GM13977 (cell line): ENCODE results near the gene C12orf42.

ENCODE experiments used
- DNase-seq: peaks from one replicate; pipeline ENCODE4 v3.0.0; 2012; ENCODE audit warnings: low spot score
- CTCF ChIP-seq: IDR thresholded peaks from 2 replicates; pipeline ENCODE4 v1.5.1; 2012; ENCODE audit warnings: mild to moderate bottlenecking, control low read depth; ENCODE audit not compliant: insufficient read depth; ENCODE audit errors: extremely low read depth, missing control alignments
- in situ Hi-C: fragments of 300-500 bp; cut with MboI; formaldehyde crosslinking; loops from one replicate; pipeline ENCODE4 v1.12.0; 2022; ENCODE audit warnings: low sequenced_read_pairs, low pct_unique_long_range_greater_than_20kb, mixed read lengths, inconsistent platforms; ENCODE audit not compliant: unreplicated experiment

Gene C12orf42

GRCh38 chr12:103524238-103524875 is 28.6 kb upstream of the C12orf42 start:
- no peak for TF ChIP-seq CTCF
- in situ Hi-C loops = loop anchor here (25.0 kb wide), 1 partner anchor 187 kb away; no protein-coding TSS in a partner anchor
- DNase-seq = no peak

DNA sequence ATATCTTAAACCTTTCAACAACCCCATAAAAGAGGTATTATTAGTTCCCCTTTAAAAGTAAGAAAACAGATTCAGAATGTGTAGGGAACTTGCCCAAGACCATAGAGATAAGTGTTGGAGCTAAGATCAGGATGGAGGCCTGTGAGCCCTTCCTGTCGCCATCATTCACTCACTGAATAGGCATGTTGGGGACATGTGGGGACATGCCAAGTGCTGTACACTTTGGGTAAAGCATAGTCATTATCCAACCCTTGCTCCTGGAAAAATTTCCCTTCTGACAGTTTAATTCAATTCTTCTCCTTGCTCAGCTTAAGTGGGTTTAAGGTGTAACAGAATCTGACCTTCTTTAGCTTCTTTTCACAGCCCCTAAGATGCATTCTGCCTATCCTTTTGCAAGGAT is 28.0 kb upstream of the C12orf42 start:
- in situ Hi-C loops = loop anchor here (25.0 kb wide), 1 partner anchor 186 kb away; no protein-coding TSS in a partner anchor
- TF ChIP-seq CTCF = no peak
- DNase-seq = no peak

GRCh38 chr12:103520686-103521215 is 25.0 kb upstream of the C12orf42 start:
- in situ Hi-C loops = loop anchor here (25.0 kb wide), 1 partner anchor 183 kb away; no protein-coding TSS in a partner anchor
- no peak for TF ChIP-seq CTCF
- no peak for DNase-seq

- no peak for TF ChIP-seq CTCF
- in situ Hi-C loops = loop anchor here (25.0 kb wide), 1 partner anchor 182 kb away; no protein-coding TSS in a partner anchor
- no peak for DNase-seq
Measured at GRCh38 chr12:103519632-103520031, 23.9 kb upstream of the C12orf42 start.

DNA sequence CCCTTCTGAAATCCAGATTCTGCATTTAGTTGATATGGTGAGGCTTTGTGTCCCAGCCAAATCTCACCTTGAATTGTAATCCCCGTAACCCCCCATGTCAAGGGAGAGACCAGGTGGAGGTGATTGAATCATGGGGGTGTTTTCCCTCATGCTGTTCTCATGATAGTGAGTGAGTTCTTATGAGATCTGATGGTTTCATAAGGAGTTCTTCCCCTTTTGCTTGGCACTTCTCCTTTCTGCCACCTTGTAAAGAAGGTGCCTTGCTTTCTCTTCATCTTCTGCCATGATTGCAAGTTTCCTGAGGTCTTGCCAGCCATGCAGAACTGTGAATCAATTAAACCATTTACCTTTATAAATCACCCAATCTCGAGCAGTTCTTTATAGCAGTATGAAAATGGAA is 23.1 kb upstream of the C12orf42 start:
- no peak for TF ChIP-seq CTCF
- in situ Hi-C loops = loop anchor here (25.0 kb wide), 1 partner anchor 182 kb away; no protein-coding TSS in a partner anchor

GRCh38 chr12:103517161-103517560 is 21.4 kb upstream of the C12orf42 start:
- no peak for TF ChIP-seq CTCF
- in situ Hi-C loops = loop anchor here (25.0 kb wide), 1 partner anchor 180 kb away; no protein-coding TSS in a partner anchor
- DNase-seq = no peak

More for the DNA sequence above, 23.1 kb upstream of the C12orf42 start:
- DNase-seq = no peak
